ENCODE measurements around the gene CAV3.
"Not testable (repeated sequence)": the region's sequence is repeated elsewhere in the genome, so short reads cannot be mapped to it uniquely, and the experiment has no call there.

The CAV3 gene

GRCh38 chr3:8733332-8734094 lies at the start of gene CAV3:
Gene CAV3, plus strand, starts transcription at chr3:8733802. Its CDS starts 75 bp downstream, at chr3:8733877.
- no peak for DNase-seq (ENCODE audit: low spot score)

GRCh38 chr3:8684992-8685391 lies 48.6 kb upstream of the CAV3 start:
- not testable (repeated sequence) for DNase-seq (ENCODE audit: low spot score)

- not testable (repeated sequence) for DNase-seq (ENCODE audit: low spot score)
Observed at GRCh38 chr3:8691295-8691694, 42.3 kb upstream of the CAV3 start.

- DNase-seq (ENCODE audit: low spot score) = no peak
Observed at GRCh38 chr3:8702560-8702959, 31.0 kb upstream of the CAV3 start.

GRCh38 chr3:8705575-8705974 lies 28.0 kb upstream of the CAV3 start:
- no peak for DNase-seq (ENCODE audit: low spot score)

- no peak for DNase-seq (ENCODE audit: low spot score)
Observed at GRCh38 chr3:8709287-8709686, 24.3 kb upstream of the CAV3 start.

- DNase-seq (ENCODE audit: low spot score) = no peak
Observed at GRCh38 chr3:8709801-8710507, 23.6 kb upstream of the CAV3 start.

GRCh38 chr3:8712045-8712907 lies 21.3 kb upstream of the CAV3 start:
- DNase-seq (ENCODE audit: low spot score) = peak; percentile 11

- DNase-seq (ENCODE audit: low spot score) = no peak
Observed at GRCh38 chr3:8712908-8713255, 20.7 kb upstream of the CAV3 start.

- no peak for DNase-seq (ENCODE audit: low spot score)
Observed at GRCh38 chr3:8713901-8714759, 19.5 kb upstream of the CAV3 start.

- not testable (repeated sequence) for DNase-seq (ENCODE audit: low spot score)
Observed at GRCh38 chr3:8715757-8716156, 17.8 kb upstream of the CAV3 start.

- no peak for DNase-seq (ENCODE audit: low spot score)
Observed at GRCh38 chr3:8722808-8723207, 10.8 kb upstream of the CAV3 start.

GRCh38 chr3:8723612-8724011 lies 10.0 kb upstream of the CAV3 start:
- DNase-seq (ENCODE audit: low spot score) = no peak

- DNase-seq (ENCODE audit: low spot score) = peak; percentile 32
Observed at GRCh38 chr3:8724108-8724752, 9.4 kb upstream of the CAV3 start.

GRCh38 chr3:8727605-8728512 lies 5.7 kb upstream of the CAV3 start:
- DNase-seq (ENCODE audit: low spot score) = no peak

- no peak for DNase-seq (ENCODE audit: low spot score)
Observed at GRCh38 chr3:8729479-8729878, 4.1 kb upstream of the CAV3 start.

GRCh38 chr3:8730656-8731055 lies 2.9 kb upstream of the CAV3 start:
- no peak for DNase-seq (ENCODE audit: low spot score)

GRCh38 chr3:8732413-8732812 lies 1.2 kb upstream of the CAV3 start:
- no peak for DNase-seq (ENCODE audit: low spot score)

GRCh38 chr3:8734137-8734878 lies 706 bp downstream of the CAV3 start:
- no peak for DNase-seq (ENCODE audit: low spot score)
